MV-4-11 (cell line): ENCODE measurements around the gene SRRM2.

Experiments used
- DNase-seq: peaks from one replicate; lab custom pipeline; 2025; lab: John Stamatoyannopoulos, UW

The SRRM2 gene

GRCh38 chr16:2762711-2763110 lies 10.3 kb downstream of the SRRM2 start:
- DNase-seq: no peak

- no peak for DNase-seq
Measured at GRCh38 chr16:2763173-2763572, 10.7 kb downstream of the SRRM2 start.

- DNase-seq: no peak
Measured at GRCh38 chr16:2764718-2765117, 12.3 kb downstream of the SRRM2 start.

- DNase-seq: no peak
Measured at GRCh38 chr16:2765462-2766404, 13.3 kb downstream of the SRRM2 start.

- DNase-seq: no peak
Measured at GRCh38 chr16:2766430-2767139, 14.1 kb downstream of the SRRM2 start.

GRCh38 chr16:2767140-2767731 lies 14.8 kb downstream of the SRRM2 start:
- no peak for DNase-seq

- DNase-seq: no peak
Measured at GRCh38 chr16:2767891-2768290, 15.5 kb downstream of the SRRM2 start.

GRCh38 chr16:2768403-2769089 lies 16.1 kb downstream of the SRRM2 start:
- DNase-seq: no peak

- no peak for DNase-seq
Measured at GRCh38 chr16:2769100-2769529, 16.7 kb downstream of the SRRM2 start.

- no peak for DNase-seq
Measured at GRCh38 chr16:2769675-2770056, 17.2 kb downstream of the SRRM2 start.

GRCh38 chr16:2770057-2770951 lies 17.9 kb downstream of the SRRM2 start:
- peak; percentile 40 for DNase-seq

GRCh38 chr16:2771496-2772402 lies 19.3 kb downstream of the SRRM2 start:
- no peak for DNase-seq

- DNase-seq: no peak
Measured at GRCh38 chr16:2773188-2773968, 20.9 kb downstream of the SRRM2 start.

GRCh38 chr16:2774161-2774891 lies 21.9 kb downstream of the SRRM2 start:
- no peak for DNase-seq

GRCh38 chr16:2775131-2775716 lies 22.8 kb downstream of the SRRM2 start:
- peak; percentile 19 for DNase-seq

- no peak for DNase-seq
Measured at GRCh38 chr16:2775765-2776499, 23.5 kb downstream of the SRRM2 start.

GRCh38 chr16:2776500-2777139 lies 24.2 kb downstream of the SRRM2 start:
- no peak for DNase-seq
